HAP-1 (cell line): Measurements from ENCODE around the gene LYZ.

Experiments
- DNase-seq, 2 experiments: peaks; one replicate each; pipeline ENCODE4 v3.0.0-alpha.2; 2016 to 2020; ENCODE audit warnings: low spot score in 2 of 2
- H3K27me3 ChIP-seq: fragments of 250-450 bp; sonication (Bioruptor Pico); 2 replicates; pipeline ENCODE4 v1.5.1; 2020; ENCODE audit warnings: low read depth, mild to moderate bottlenecking, moderate library complexity
- H3K36me3 ChIP-seq: fragments of 250-450 bp; sonication (Bioruptor Pico); replicated peaks from 2 replicates; pipeline ENCODE4 v1.5.1; 2020; ENCODE audit warnings: mild to moderate bottlenecking
- H3K4me1 ChIP-seq: fragments of 250-450 bp; sonication (Bioruptor Pico); 2 replicates; pipeline ENCODE4 v1.5.1; 2020; ENCODE audit warnings: mild to moderate bottlenecking
- H3K4me3 ChIP-seq: fragments of 250-450 bp; sonication (Bioruptor Pico); 2 replicates; pipeline ENCODE4 v1.5.1; 2020; ENCODE audit warnings: mild to moderate bottlenecking, moderate library complexity
- H3K9me3 ChIP-seq: fragments of 250-450 bp; sonication (Bioruptor Pico); 2 replicates; pipeline ENCODE4 v1.5.1; 2020; ENCODE audit warnings: mild to moderate bottlenecking, moderate library complexity
- in situ Hi-C: fragments of 300-500 bp; cut with MboI; formaldehyde crosslinking; loops from 3 replicates; pipeline ENCODE4 v1.14.3; 2020; ENCODE audit warnings: low sequenced_read_pairs, inconsistent platforms, mixed read lengths

The LYZ gene

GRCh38 chr12:69331519-69331908 is 16.7 kb upstream of the LYZ start:
- peaks cover 10% of the 10 kb centered on the region for H3K27me3 ChIP-seq

DNA sequence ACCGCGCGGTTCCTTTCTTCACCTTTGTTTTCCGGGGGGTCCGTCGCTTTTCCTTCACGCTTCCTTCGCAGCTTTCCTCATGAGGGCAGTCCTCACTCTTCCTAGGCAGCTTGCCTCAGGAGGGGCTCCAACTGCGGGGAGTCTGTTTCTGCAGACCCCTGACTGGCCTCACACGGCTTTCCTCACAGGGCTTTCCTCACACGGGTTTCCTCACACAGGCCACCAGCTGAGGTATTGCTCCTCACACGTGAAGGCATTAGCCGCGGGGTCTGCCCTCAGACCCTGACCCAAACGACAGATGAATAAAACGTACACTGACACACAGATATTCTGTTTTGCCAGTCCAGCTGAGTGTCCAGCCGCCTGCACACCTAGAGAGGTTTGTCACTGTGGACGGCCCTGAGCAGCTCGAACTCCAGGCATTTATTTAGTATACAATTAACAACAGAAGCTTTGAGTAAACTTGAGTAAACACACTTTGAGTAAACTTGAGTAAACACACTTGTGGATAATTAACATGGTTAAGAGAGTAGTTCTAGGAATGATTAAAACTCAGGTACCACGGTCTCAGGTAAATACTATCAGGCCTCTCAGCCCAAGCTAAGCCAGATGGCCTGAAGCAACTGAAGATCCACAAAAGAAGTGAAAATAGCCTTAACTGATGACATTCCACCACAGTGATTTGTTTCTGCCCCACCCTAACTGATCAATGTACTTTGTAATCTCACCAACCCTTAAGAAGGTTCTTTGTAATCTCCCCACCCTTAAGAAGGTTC is 16.1 kb upstream of the LYZ start:
- Histone ChIP-seq H3K4me3 (no peak overlapping the region), H3K9me3 (no peaks in the 10 kb centered on the region), H3K4me1 (peaks cover 7% of the 10 kb centered on the region), H3K36me3 (no peaks in the 10 kb centered on the region), H3K27me3 (peaks cover 10% of the 10 kb centered on the region)
- no peak for DNase-seq
- in situ Hi-C loops: no loop called here

More at GRCh38 chr12:69331519-69331908, 16.7 kb upstream of the LYZ start:
- Histone ChIP-seq H3K4me1 (peaks cover 7% of the 10 kb centered on the region), H3K9me3 (no peaks in the 10 kb centered on the region), H3K36me3 (no peaks in the 10 kb centered on the region), H3K4me3 (no peak overlapping the region)
- no peak for DNase-seq
- in situ Hi-C loops: no loop called here

- H3K4me1 ChIP-seq: peaks cover 7% of the 10 kb centered on the region
- H3K36me3 ChIP-seq: no peaks in the 10 kb centered on the region
- in situ Hi-C loops: no loop called here
- no peaks in the 10 kb centered on the region for H3K9me3 ChIP-seq
- DNase-seq: no peak
- H3K27me3 ChIP-seq: peaks cover 10% of the 10 kb centered on the region
- H3K4me3 ChIP-seq: no peak overlapping the region
Measured at GRCh38 chr12:69332815-69333358, 15.3 kb upstream of the LYZ start.

DNA sequence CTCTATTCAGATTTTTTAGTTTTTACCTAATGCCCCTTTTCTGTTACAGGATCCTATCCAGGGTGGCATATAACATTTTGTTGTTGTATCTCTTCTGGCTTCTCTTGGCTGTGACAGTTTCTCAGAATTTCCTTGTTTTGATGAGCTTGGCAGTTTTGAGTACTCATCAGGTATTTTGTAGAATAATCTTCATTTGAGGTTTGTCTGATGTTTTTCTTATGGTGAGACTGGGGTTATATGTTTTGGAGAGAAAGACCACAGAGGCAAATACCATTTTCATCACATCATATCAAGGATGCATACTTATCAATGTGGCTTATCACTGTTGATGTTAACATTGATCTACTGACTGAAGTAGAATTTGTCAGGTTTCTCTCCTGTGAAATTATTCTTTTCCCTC is 14.0 kb upstream of the LYZ start:
- H3K27me3 ChIP-seq: peaks cover 2% of the 10 kb centered on the region
- peaks cover 2% of the 10 kb centered on the region; the same call in 1 of the 2 replicates for H3K4me1 ChIP-seq
- in situ Hi-C loops: no loop called here
- no peaks in the 10 kb centered on the region for H3K36me3 ChIP-seq
- H3K4me3 ChIP-seq: no peak overlapping the region
- H3K9me3 ChIP-seq: no peaks in the 10 kb centered on the region
- DNase-seq: no peak

DNA sequence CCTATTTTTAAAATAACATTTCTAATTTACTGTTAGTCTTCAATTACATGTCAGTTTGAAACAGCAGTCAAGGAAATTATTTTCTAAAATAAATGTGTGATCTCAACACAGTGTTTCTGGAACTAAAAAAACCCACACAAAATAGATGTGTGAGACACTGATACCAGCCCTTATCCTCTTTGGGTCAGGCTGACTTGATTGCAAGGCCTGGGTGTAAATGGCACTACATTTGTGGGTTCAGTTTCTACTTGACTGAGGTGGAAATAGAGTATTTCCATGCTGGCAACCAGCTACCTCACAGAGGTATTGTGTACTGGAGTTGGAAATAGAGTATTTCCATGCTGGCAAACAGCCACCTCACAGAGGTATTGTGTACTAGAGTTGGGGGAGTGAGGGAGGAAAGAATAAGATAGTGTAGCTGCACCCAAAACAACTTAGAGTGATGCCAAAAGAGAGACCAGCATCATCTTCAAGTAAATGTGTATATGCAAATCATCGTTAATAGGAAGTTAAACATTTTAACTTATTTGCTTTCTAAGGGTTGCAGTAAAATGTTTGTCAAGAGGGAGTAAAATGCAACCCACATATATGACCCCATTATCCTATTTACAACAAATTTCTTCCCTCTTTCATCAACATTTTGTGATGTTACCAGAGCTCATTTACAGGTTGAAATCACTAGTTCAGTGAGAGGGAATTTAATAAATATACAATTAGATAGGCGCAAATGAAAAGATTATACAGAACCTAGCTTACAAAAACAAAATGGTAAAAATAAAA is 10.7 kb upstream of the LYZ start:
- no peaks in the 10 kb centered on the region for H3K36me3 ChIP-seq
- H3K27me3 ChIP-seq: no peaks in the 10 kb centered on the region
- no peak overlapping the region for H3K4me3 ChIP-seq
- in situ Hi-C loops: no loop called here
- H3K9me3 ChIP-seq: no peaks in the 10 kb centered on the region
- DNase-seq: no peak
- H3K4me1 ChIP-seq: no peaks in the 10 kb centered on the region

- Histone ChIP-seq H3K4me1 (no peaks in the 10 kb centered on the region), H3K27me3 (no peaks in the 10 kb centered on the region), H3K9me3 (no peaks in the 10 kb centered on the region), H3K36me3 (no peaks in the 10 kb centered on the region), H3K4me3 (no peak overlapping the region)
- in situ Hi-C loops: no loop called here
- no peak for DNase-seq
Measured at GRCh38 chr12:69338120-69338859, 9.9 kb upstream of the LYZ start.

DNA sequence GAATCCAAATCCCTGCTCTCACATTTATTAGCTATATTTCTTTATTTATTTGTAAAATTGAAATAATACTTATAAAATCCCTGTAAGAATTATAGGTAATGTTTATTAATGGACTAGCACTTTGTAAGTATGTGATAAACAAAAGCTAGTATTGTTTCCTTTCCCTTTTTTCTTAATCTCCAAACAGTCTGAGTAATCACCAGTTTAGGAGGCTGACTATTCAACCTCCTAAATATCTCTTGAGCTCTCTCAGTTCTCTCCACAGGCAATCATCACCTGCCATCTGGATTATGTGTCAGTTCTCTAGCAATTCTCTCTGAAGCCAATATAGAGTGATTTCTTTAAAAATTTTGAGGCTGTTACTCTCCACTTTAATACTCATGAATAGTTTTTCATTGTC is 9.2 kb upstream of the LYZ start:
- no peaks in the 10 kb centered on the region for H3K27me3 ChIP-seq
- no peak for DNase-seq
- in situ Hi-C loops: no loop called here
- no peaks in the 10 kb centered on the region for H3K4me1 ChIP-seq
- H3K36me3 ChIP-seq: no peaks in the 10 kb centered on the region
- no peak overlapping the region for H3K4me3 ChIP-seq
- H3K9me3 ChIP-seq: no peaks in the 10 kb centered on the region

- Histone ChIP-seq H3K9me3 (no peaks in the 10 kb centered on the region), H3K27me3 (no peaks in the 10 kb centered on the region), H3K36me3 (no peaks in the 10 kb centered on the region), H3K4me3 (no peak overlapping the region), H3K4me1 (no peaks in the 10 kb centered on the region)
- DNase-seq: no peak
- in situ Hi-C loops: no loop called here
Measured at GRCh38 chr12:69339999-69340398, 8.2 kb upstream of the LYZ start.

GRCh38 chr12:69341328-69341727 is 6.9 kb upstream of the LYZ start:
- Histone ChIP-seq H3K4me1 (no peaks in the 10 kb centered on the region), H3K36me3 (no peaks in the 10 kb centered on the region), H3K9me3 (no peaks in the 10 kb centered on the region), H3K27me3 (no peaks in the 10 kb centered on the region), H3K4me3 (no peak overlapping the region)
- in situ Hi-C loops: no loop called here
- no peak for DNase-seq

GRCh38 chr12:69342421-69342820 is 5.8 kb upstream of the LYZ start:
- in situ Hi-C loops: no loop called here
- Histone ChIP-seq H3K9me3 (no peaks in the 10 kb centered on the region), H3K4me3 (no peak overlapping the region), H3K27me3 (no peaks in the 10 kb centered on the region), H3K36me3 (no peaks in the 10 kb centered on the region), H3K4me1 (no peaks in the 10 kb centered on the region)
- no peak for DNase-seq

DNA sequence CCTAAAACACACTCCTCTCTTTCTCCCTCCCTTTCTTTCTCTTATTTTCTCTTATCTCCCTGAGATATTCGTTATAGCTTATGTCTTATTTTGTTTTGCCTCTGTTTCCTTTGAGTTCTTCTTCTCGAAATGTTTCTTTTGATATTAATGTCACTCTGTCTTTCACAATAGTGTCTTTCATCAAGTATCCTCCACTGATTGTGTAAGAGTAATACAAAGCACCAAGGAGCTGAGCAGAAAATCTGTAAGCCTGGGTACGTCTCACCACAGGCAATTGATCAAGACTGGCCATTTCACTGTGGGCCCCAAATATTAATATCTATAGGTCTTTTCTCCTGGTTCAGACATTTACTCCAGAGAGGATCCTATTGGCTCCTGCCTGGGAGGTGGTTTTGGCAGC is 4.8 kb upstream of the LYZ start:
- Histone ChIP-seq H3K4me3 (no peak overlapping the region), H3K4me1 (no peaks in the 10 kb centered on the region), H3K9me3 (no peaks in the 10 kb centered on the region), H3K27me3 (no peaks in the 10 kb centered on the region), H3K36me3 (no peaks in the 10 kb centered on the region)
- DNase-seq: no peak
- in situ Hi-C loops: no loop called here

DNA sequence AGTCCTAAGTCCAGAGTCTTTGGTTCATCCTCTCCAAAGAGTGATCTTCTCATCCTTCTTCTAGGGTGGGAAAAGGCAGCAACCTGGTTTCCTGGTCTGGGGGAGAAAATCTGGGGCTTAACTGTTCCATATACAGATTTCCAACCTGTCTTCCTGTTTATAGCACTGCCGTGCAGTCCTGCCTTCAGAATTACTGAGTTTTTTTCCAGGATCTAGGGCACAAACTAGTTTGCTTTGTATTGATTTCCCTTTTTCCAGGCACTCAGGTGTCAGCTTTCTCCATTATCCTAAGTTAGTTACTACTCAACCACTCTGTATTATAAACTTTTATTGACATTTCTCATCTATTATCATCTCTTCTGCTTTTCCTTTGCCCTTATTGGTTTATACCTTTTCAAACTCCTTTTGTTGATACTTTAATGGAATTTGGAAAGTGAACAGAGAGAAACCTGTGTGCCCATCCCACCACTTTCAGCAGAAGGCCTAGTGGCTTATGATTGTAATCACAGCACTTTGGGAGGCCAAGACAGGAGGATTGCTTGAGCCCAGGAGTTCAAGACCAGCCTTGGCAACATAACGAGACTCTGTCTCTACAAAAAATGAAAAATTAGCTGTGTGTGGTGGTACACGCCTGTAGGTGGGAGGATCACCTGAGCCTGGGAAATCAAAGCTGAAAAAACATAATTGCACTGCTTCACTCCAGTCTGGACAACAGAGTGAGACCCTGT is 4.1 kb upstream of the LYZ start:
- DNase-seq: no peak
- in situ Hi-C loops: no loop called here
- Histone ChIP-seq H3K4me1 (no peaks in the 10 kb centered on the region), H3K36me3 (no peaks in the 10 kb centered on the region), H3K4me3 (no peak overlapping the region), H3K27me3 (no peaks in the 10 kb centered on the region), H3K9me3 (no peaks in the 10 kb centered on the region)

DNA sequence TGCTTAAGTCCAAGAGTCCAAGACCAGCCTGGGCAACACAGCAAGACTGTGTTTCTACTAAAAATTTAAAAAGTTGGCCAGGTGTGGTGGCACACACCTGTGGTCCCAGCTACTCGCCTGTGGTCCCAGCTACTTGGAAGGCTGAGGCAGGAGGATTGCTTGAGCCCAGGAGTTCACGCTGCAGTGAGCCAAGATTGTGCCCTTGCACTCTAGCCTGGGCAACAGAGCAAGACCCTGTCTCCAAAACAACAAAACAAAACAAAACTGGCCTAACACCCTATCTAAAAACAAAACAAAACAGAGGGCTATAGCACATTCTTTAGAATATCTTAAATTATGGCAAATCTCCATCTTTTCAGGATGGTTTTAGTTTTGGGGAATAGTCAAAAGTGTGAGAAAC is 3.1 kb upstream of the LYZ start:
- no peaks in the 10 kb centered on the region for H3K9me3 ChIP-seq
- peaks cover 1% of the 10 kb centered on the region; the same call in 1 of the 2 replicates for H3K27me3 ChIP-seq
- no peak for DNase-seq
- H3K36me3 ChIP-seq: no peaks in the 10 kb centered on the region
- H3K4me1 ChIP-seq: no peaks in the 10 kb centered on the region
- in situ Hi-C loops: no loop called here
- H3K4me3 ChIP-seq: no peak overlapping the region
